CD4-positive, alpha-beta T cell treated with Interleukin-21 for 1 hour (primary cell): ENCODE measurements around the gene CTIF.
A peak's percentile ranks its signal among the peaks of the same experiment; 100 is the strongest.

Source experiments
- DNase-seq: peaks from one replicate; pipeline ENCODE4 v3.0.0-alpha.2; 2020

The CTIF gene

GRCh38 chr18:48842259-48843061 lies 303.6 kb downstream of the CTIF start:
- peak; percentile 83 for DNase-seq

DNA sequence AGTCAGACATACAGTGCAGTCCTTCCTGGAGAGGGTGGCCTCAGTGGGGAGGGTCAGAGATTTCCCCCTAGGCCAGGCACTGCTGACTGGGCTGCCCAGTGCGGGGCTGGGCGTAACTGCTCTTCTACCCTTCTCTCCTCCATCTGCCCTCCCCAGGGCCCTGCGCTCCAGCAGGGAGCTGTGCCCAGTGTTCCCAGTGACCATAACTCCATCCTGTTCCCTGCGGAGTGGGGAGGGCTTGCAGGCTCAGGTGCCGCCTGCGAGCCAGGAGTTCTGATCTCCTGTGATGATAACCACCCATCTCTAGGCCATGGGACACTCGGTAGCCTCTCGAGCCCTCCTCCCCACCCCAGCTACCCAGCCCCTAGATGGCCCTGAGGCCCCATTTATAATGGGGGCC lies 304.3 kb downstream of the CTIF start:
- no peak for DNase-seq

DNA sequence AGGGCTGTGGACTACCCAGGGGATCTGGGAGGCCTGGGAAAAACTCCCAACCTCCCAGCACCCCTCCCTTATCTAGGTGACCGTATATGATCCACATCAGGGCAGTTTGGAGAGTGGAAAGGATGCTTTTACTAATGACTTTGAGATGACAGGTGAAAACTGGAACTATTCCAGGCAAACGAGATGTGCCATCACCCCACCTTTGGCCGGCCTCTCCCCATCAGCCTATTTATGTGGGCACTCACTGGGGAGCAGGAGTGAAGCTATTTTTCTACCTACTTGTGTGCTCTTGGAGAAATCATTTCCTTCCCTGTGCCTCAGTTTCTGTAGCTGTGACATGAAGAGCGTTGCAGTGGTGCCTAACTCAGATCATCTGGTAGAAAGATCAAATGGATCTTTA lies 304.8 kb downstream of the CTIF start:
- no peak for DNase-seq

DNA sequence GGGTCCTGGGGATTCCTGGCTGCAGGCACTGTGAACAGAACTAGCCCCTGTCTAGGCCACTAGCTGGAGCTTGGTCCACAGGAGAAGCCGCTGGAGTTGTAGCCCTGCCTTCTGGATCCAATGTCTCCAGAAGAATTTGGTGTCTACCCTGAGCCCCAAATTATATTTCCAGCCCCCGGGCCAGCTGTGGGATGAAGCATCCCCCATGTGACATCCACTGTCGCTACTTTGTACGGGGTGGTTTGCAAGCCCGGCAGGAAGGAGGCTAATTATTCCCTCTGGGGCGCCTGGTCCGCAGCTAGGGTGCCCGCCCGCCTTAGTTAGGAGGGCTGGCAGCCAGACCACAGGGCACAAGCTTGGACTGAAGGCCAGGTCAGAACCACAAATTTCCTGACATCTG lies 305.4 kb downstream of the CTIF start:
- DNase-seq: no peak

GRCh38 chr18:48845174-48845573 lies 306.3 kb downstream of the CTIF start:
- DNase-seq: no peak

DNA sequence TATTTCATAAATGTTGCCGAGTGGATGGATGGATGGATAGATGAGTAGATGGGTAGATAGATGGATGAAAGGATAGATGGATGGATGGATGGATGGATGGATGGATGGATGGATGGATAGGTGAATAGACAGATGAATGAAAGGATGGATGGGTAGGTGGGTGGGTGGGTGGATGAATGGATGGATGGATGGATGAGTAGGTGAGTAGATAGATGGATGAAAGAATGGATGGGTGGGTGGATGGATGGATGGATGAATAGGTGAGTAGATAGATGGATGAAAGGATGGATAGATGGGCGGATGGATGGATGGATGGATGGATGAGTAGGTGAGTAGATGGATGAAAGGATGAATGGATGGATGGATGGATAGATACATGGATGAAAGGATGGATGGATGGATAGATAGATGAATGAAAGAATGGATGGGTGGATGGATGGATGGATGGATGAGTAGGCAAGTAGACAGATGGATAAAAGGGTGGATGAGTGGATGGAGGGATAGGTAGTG lies 307.6 kb downstream of the CTIF start:
- DNase-seq: no peak

DNA sequence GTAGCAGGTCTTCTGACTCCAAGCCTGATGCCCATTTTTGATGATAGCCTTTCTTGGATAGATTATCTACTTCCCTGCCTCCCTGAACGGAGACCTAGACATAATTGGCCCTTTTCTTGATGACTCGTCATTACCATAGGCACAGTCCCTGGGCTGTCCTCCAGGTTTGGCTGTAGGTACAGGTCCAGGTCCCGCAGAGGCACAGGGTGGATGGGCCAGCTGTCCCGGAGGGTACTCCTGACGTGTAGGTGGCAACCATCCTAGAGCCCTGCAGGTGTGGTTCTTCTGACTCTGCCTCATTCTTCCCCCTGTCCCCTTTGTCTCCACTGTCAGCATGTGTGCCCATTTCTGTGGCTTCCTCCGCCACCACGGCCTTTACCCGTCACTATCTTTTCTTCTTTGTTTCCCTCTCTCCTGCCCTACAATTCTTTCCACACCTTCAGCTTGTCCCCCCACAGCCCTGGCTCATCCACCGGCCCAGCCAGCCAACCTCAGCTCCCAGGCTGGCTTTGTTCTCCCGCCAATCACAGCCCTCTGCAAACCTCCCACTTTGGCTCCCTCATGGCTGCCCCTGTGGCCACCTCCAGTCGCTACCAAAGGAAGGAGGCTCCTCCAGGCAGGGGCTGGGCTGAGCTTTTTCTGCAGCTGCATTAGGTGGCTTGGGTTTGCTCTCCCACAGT lies 309.1 kb downstream of the CTIF start:
- no peak for DNase-seq

- DNase-seq: no peak
Observed at GRCh38 chr18:48848641-48849143, 309.9 kb downstream of the CTIF start.

DNA sequence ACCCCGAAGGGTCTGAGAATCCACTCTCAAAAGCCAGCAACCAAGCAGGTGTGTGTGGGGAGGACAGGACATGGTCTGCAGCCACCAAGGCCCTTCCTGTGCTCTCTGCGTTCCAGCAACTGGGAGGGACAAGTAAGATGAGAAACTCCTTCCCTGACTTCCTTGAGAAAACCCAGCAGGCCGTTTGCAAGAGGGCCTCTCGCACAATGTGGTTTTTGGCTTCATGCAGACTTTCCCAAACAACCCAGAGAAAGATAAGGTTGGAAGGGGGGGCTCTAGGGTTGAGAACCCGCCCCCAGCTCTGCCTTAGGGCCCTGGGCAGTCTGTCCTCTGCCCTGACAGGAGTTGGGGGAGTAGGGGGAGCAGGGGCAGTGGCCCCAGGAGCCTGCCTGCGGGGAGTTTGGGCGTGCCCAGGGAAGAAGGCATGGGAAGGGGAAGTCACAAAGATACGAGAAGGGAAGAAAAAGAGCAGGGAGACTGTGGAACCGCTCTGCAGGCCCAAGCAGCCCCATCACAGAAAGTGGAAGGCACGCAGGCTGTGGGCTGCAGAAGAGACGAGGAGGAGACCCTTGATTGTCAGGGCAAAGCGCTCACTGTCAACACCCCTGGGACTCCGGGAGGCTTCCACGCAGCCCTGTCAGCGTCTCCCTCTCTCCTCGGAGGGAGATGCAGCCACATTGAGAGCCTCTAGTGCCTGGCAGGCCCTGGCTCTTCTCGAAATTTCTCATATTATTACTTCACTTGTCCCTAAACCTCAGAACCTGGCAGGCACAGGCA lies 312.2 kb downstream of the CTIF start:
- DNase-seq: no peak

- DNase-seq: no peak
Observed at GRCh38 chr18:48851599-48851960, 312.7 kb downstream of the CTIF start.

DNA sequence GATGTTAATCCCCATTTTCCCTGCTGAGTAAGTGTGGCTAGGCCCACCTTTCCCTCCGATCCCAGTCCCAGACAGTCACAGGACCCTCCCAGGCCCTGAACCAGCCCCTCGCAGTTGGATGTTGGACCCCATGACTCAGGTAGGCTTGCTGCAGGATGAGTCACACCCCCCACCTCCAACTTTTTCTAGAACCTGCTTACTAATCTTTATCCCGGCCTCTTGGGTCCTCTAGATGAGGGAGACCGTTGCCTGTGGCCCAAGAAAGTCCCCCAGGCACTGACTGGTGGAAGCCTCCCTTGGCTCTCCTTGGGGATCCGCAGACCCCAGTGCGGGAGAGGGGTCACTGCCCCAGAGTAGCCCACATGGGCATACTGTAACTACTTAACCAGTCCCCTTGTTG lies 313.5 kb downstream of the CTIF start:
- DNase-seq: no peak

GRCh38 chr18:48852794-48853193 lies 314.0 kb downstream of the CTIF start:
- no peak for DNase-seq

GRCh38 chr18:48853588-48853987 lies 314.8 kb downstream of the CTIF start:
- no peak for DNase-seq

DNA sequence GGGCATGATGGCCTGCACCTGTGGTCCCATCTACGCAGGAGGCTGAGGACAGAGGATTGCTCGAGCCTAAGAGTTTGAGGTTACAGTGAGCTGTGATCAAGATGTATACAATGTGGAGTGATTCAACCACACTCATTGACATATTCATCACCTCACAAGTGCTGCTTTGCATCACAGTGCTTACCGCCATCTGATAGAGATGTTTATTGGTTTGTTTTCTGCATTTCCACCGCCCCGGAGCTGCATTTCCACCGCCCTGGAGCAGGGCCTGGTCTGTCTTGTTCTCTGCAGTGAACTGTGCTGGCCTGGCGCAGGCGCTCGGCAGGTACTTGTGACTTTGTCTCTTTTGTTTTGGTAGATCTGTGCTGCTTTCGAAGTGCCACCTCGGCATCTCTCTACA lies 315.9 kb downstream of the CTIF start:
- DNase-seq: no peak

DNA sequence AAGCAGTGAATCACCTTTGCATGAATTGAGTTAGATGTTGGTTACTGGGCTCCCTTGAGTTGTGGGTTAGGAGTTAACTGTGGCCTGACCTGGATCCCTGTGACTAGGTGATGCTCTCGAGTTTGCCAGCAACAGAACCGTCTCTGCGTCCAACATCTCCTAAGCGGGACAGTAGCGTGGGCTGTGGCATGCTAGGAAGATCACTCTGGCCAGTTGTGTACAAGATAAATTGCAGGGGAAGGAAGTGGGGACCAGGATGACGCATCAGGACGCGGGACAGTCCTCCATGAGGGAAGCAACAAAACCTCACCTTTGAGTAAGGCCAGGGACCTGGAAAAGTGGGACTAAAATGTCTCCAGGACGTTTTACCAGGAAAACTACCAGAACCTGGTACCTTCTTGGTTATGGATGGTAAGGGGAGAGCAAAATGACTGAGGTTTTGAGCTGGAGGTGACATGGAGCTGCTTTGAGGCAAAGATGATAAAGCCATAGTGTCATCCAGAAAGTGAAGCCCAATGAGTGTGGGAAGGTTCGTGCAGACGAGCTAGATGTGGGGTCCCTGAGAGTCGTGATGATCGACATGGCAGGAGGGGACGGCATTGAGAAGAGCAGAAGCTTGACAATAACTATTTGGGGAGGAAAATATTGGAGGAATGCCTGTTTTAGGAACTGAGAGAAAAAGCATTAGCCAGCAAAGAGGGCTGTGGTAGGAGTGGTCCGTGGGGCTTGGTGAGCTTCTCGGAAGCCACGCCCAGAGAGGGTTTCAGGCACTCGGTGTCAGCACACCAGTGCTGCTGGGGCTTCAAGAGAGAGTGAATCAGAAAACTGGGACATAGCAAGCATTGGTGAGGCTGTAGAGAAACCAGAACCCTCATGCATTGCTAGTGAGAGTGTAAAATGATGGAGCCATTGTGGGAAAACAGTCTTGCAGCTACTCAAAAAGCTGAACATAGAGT lies 316.9 kb downstream of the CTIF start:
- DNase-seq: peak; percentile 29

DNA sequence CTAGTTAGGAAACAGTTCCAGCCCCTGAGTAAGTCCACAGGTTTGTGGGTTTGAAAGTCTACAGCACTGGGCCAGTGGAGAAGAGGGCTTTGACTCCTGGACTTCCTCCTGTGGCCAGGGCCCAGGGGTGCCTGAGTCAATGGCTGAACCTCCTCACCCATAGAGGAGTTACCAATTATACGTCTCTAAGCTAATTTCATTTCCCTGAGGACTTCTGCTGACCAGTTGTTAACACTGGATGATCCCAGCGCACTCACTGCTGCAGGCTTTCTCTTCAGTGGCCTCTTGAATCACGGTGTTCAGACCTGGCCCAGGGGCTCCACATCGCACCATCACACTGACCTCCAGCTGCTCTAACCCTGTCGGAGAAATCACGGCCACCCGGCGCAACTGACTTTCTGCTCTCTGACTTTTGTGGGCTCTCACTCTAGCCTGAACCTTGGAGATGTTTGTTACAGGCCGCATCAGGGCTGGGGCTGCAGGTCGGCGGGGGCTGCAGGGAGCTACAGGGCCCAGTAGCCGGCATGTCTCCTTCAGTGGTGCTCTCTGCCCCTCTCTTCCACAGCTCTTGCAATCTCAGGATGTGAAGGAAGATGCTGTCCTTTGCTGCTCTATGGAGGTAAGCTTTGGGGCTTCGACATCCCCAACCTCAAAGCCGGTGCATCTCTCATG lies 318.3 kb downstream of the CTIF start:
- no peak for DNase-seq

DNA sequence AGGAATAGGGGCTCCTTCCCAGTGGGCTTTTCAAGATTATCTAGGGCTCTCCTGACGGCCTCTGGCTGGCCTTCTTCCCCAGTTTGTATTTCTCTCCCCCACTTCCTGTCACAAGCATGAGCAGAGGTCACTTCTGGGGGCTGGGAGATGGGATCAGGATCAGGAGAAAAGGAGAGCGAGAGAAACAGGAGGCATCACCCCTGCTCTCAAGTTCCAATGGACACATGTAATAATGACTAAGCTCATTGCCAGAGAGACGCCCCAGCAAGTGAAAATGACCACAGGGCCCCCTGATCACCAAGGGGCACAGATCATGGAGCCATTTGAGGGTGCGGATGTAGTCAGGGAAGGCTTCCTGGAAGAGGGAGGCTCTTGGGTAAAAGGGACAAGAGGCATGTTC lies 319.8 kb downstream of the CTIF start:
- DNase-seq: no peak

DNA sequence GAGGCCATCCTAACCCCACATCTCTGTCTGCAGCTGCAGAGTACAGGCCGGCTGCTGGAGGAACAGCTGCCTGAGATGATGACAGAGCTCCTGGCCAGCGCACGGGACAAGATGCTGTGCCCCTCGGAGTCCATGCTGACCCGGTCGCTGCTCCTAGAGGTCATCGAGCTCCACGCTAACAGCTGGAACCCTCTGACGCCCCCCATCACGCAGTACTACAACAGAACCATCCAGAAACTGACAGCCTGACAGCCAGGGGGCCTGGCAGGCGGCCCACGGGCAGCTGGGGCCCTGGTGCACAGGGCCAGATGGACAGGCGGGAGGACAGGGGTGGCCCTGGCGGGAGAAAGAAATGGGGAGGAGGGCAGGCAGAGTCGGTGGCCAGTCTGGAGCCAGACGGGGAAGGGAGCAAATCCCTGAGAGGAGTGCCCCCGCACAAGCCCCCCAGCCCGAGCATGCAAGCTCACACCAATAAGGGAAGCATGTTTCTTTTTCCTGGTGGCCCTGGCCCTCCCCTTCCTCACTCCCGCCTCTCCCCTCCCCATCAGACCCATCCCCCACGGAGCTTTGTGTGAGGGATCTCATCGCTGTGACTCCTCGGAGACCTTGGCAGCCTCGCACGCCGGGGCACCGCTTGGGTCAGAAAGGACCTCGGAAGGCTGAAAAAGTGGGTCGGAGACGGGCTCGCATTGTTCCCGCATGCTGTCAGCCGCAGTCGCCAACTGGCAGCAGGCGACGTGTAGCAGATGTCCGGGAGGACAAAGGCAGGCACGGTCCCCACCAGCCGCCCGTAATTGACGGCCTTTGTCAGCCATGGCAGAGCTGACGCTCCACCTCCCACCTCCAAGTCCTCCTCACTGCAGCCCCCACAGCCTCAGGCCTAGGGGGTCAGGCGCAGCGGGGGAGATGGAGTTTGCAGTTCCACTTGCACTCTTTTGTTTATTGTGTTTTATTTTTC lies 320.8 kb downstream of the CTIF start:
- no peak for DNase-seq

DNA sequence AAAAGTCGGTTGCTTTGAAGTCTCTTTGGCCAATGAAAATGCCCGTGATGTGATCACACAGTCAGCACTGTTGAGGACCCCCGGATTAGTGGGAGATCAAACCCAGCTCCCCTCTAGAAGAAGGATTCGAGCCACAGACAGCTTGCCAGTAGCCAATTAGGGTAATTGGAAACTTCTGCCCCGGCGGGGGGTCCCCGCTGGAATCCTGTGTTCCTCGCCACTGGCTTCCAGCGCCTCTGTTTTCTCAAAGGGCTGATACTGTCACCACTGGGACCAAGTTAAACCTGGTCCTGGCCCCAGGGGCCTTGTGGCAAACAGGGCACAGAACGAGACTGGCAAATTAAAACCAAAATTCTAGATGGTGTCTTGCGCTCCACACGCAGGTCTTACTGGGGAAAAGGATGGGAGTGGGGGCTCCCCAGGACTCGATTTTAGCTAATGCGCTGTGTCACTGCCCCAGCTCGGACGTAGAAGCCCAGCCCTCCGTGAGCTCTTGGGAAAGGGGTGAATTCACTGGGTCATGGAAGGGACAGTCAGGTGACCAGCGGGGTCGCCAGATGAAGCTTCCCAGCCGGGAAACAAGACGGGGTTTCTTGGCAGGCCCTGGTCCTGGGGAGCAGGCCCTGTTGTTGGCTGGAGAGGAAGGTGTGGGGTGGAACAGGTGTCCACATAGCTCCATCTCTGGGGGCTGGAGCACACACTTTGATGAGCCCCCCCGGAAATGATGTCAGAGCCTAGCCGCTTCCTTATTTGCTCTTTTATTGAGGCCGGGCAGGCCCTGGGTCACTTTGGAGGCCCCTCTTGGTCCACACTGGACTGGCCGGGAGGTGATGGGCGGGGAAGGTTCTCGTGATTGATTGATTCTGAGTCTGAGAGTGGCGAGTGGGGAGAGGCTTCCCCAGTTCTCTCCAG lies 321.7 kb downstream of the CTIF start:
- DNase-seq: no peak
